GM12873 (cell line): ENCODE measurements around the gene GNRH2.

Source experiments
- TF ChIP-seq, protein P1 (sequence below): IDR thresholded peaks from 2 replicates; pipeline ENCODE4 v1.5.1; 2012; ENCODE audit warnings: low read depth, mild to moderate bottlenecking, moderate library complexity, low read length, control low read depth; ENCODE audit not compliant: insufficient read depth; ENCODE audit errors: missing control alignments

GNRH2 gene

DNA sequence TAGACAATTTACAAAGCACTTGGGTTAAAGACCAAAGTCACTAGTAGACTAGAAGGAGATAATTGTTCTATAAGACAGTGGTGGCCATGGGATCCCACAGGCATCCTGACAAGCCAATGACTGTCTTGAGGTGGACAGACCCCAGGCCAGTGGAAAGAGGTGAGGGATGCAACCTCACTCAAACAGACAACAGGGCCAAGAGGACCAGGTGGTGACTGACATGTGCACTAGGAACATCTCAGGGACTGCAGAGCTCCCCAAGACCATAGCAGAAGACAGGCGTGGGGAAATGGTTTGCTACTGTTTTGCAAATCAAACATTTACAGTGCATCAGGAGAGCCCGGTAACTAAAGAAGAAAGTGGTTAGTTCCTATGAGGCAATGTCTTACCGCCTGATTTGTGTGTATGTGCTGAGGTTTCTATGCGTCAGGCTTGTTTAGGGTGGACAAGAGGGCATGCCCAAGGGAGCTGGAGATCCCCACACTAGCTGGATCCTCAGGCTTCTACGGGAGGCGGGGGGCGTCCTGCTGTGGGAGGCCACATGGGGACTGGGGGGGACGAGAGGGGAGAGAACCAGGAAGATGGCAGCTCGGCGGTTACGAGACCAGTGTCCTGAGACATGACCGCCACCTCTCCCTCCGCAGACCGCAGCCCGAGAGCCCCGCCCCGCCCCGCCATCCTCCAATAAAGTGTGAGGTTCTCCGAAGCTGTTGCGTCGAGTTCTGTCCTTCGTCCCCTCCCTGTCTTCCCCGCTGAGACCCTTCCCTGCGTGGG, 1.8 kb downstream of the GNRH2 start:
- TF ChIP-seq, protein P1, sequence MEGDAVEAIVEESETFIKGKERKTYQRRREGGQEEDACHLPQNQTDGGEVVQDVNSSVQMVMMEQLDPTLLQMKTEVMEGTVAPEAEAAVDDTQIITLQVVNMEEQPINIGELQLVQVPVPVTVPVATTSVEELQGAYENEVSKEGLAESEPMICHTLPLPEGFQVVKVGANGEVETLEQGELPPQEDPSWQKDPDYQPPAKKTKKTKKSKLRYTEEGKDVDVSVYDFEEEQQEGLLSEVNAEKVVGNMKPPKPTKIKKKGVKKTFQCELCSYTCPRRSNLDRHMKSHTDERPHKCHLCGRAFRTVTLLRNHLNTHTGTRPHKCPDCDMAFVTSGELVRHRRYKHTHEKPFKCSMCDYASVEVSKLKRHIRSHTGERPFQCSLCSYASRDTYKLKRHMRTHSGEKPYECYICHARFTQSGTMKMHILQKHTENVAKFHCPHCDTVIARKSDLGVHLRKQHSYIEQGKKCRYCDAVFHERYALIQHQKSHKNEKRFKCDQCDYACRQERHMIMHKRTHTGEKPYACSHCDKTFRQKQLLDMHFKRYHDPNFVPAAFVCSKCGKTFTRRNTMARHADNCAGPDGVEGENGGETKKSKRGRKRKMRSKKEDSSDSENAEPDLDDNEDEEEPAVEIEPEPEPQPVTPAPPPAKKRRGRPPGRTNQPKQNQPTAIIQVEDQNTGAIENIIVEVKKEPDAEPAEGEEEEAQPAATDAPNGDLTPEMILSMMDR: no peak

DNA sequence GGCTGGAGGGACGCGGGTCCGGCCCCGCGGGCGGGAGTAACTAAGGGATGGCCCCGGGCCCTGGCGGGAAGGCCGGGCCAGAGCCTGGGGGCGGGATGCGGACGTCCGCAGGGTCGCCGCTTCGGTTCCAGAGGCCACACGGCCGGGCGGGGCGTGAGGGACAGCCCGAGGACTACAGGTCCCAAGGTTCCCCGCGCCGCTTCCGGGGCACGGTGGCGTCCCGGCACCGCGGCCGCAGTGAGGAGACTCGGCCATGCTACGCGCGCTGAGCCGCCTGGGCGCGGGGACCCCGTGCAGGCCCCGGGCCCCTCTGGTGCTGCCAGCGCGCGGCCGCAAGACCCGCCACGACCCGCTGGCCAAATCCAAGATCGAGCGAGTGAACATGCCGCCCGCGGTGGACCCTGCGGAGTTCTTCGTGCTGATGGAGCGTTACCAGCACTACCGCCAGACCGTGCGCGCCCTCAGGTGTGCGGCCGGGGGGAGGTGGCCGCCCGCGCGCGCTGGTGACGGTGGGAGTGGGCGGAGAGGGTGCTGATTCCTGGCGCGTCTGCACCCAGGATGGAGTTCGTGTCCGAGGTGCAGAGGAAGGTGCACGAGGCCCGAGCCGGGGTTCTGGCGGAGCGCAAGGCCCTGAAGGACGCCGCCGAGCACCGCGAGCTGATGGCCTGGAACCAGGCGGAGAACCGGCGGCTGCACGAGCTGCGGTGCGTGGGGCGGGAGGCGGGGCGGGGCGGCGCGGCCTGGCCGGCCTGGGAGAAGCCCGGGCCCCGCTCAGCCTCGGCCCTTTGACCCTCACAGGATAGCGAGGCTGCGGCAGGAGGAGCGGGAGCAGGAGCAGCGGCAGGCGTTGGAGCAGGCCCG, 2.6 kb downstream of the GNRH2 start, which contains the start of gene MRPS26:
Gene MRPS26, plus strand, starts transcription at position 237 of the 861 bp plus-strand sequence. Its CDS starts 17 bp downstream, at position 254.
- TF ChIP-seq, protein P1: no peak

DNA sequence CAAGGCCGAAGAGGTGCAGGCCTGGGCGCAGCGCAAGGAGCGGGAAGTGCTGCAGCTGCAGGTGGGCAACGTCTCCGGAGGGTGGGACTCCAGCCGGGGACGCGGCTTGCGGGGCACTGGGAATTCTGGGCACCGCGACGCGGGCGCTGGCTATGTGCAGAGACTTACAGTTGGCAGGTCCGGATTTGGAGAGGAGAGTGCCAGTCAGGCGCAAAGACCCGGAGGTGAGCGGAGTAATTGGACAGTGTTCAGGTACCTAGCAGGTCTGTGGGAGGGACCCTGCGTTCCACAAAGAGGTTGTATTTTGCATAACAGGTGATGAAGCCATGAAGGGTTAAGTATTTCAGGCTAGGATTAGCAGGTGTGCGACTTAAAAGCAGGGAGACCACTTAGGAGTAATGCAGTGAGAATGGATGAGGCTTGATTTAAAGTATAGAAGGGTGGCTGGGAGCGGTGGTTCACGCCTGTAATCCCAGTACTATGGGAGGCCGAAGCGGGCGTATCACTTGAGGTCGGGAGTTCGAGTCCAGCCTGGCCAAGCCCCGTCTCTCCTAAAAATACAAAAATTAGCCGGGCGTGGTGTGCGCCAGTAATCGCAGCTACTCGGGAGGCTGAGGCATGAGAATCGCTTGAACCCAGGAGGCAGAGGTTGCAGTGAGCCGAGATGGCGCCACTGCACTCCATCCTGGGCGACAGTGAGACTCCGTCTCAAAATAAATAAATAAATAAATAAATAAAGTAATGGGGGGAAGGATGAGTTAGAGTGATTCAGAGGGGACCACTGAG, 3.4 kb downstream of the GNRH2 start:
- TF ChIP-seq, protein P1: no peak

DNA sequence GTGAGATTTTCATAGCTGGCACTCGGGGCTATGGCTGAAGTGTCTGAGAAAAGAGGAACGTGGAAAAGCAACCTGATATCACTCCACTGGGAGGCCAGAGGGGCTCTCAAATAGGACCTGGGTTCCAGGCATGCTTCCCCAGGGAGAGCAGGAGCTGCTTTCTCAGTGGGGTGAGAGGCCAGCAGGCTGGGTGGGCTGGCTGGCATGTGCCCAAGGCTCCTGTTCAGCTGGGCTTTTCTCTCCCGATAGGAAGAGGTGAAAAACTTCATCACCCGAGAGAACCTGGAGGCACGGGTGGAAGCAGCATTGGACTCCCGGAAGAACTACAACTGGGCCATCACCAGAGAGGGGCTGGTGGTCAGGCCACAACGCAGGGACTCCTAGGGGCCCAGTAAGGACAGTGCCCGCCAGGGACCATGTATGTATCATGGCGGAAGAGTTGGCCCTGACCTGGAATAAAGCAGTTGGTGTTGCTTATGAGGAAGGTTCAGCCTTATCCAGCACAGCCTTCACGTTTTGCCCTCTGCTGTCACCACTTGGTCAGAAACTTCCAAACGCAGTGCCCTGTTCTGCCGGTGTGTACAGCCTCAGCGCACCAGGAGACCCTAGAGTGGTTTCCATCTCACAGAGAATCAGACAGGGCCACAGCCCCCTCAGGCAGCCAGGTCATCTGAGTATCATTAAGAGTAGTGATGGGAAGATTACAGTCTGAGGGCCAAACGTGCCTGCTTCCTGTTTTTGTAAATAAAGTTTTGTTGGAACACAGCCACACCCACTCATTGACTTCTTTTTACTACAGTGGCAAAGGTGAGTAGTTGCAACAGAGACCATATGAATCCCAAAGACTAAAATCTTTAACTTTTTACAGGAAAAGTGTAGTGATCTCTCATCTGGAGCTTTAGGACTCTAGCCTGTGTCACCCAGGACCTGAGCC, 4.3 kb downstream of the GNRH2 start:
- TF ChIP-seq, protein P1: no peak

DNA sequence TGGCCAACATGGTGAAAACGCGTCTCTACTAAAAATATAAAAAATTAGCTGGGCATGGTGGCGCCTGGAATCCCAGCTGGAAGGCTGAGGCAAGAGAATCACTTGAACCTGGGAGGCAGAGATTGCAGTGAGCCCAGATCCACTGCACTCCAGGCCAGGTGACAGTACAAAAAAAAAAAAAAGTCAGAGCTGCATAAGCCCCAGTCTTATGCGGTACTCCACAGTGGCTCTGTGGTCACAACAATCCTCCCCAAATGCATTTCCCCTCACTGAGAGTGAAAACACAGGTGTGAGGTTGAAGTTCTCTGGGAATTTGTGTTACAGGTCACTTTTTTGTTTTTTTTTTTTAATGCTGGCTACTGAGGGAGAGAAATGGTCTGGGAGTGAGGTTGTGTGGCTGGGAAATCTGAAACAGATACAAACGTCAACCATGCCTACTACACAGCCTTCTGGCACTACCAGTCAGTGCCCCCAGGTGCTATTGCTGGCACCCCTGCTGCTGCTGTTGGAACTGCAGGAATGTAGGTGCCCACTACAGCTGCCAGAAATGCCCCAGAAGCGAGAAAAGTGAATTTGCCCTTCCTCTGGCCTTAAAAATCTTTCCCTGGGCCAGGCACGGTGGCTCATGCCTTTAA, 8.1 kb downstream of the GNRH2 start:
- TF ChIP-seq, protein P1: peak; percentile 5

DNA sequence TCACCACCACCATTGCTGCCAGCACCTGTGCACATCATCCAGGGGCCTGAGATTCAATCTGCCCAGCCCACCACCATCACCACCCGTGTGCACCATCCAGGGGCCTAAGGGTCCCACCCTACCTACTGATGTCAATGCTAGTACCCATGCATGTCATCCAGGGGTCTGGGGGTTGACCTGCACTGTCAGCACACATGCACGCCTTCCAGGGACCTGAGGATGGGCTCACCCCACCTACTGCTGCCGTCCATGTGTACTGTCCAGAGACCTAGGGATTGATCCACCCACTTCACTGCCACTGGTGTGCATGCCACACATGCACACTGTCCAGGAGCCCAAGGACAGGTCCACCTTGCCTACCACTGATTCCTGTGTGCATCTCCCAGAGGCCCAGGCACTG, 16.1 kb downstream of the GNRH2 start:
- TF ChIP-seq, protein P1: no peak
